HG03520 (cell line): ENCODE measurements around the gene RNF17.

Experiments used
- ATAC-seq: cut with Tn5 transposase; IDR thresholded peaks from one replicate; pipeline ENCODE4 v1.9.1; 2021; ENCODE audit warnings: mild to moderate bottlenecking, moderate library complexity; ENCODE audit not compliant: unreplicated experiment

RNF17 gene

GRCh38 chr13:24763596-24764275 lies at the start of gene RNF17:
RNF17 (plus strand) TSS chr13:24764169; CDS start chr13:24764204, 35 bp downstream.
- ATAC-seq, result no peak

GRCh38 chr13:24716011-24716410 lies 48.0 kb upstream of the RNF17 start:
- no peak for ATAC-seq

GRCh38 chr13:24716446-24716845 lies 47.5 kb upstream of the RNF17 start:
- no peak for ATAC-seq

GRCh38 chr13:24717217-24717616 lies 46.8 kb upstream of the RNF17 start:
- ATAC-seq, result no peak

- no peak for ATAC-seq
Measured at GRCh38 chr13:24718192-24718965, 45.6 kb upstream of the RNF17 start.

GRCh38 chr13:24719139-24719538 lies 44.8 kb upstream of the RNF17 start:
- ATAC-seq, result no peak

- no peak for ATAC-seq
Measured at GRCh38 chr13:24723206-24723605, 40.8 kb upstream of the RNF17 start.

- no peak for ATAC-seq
Measured at GRCh38 chr13:24724714-24725113, 39.3 kb upstream of the RNF17 start.

GRCh38 chr13:24725379-24725778 lies 38.6 kb upstream of the RNF17 start:
- no peak for ATAC-seq

- peak; percentile 63 for ATAC-seq
Measured at GRCh38 chr13:24727731-24728601, 36.0 kb upstream of the RNF17 start.

- peak; percentile 59 for ATAC-seq
Measured at GRCh38 chr13:24730873-24731567, 32.9 kb upstream of the RNF17 start.

GRCh38 chr13:24734950-24735349 lies 29.0 kb upstream of the RNF17 start:
- no peak for ATAC-seq

- no peak for ATAC-seq
Measured at GRCh38 chr13:24737042-24737441, 26.9 kb upstream of the RNF17 start.

- ATAC-seq, result no peak
Measured at GRCh38 chr13:24738366-24738847, 25.6 kb upstream of the RNF17 start.

- no peak for ATAC-seq
Measured at GRCh38 chr13:24740014-24740890, 23.7 kb upstream of the RNF17 start.

GRCh38 chr13:24741016-24741662 lies 22.8 kb upstream of the RNF17 start:
- ATAC-seq, result no peak

GRCh38 chr13:24741791-24742190 lies 22.2 kb upstream of the RNF17 start:
- ATAC-seq, result no peak

GRCh38 chr13:24742294-24742693 lies 21.7 kb upstream of the RNF17 start:
- ATAC-seq, result no peak

GRCh38 chr13:24742977-24743376 lies 21.0 kb upstream of the RNF17 start:
- no peak for ATAC-seq
